OCI-LY1 (cell line): ENCODE measurements around the gene SLC6A2.

Experiments
- H2AFZ ChIP-seq: fragments of 200-600 bp; sonication (generic), shearing (Covaris generic); 2 replicates; pipeline ENCODE4 v1.6.0; 2014; ENCODE audit warnings: antibody characterized with exemption, mild to moderate bottlenecking, low read length
- H3F3A ChIP-seq: fragments of 200-600 bp; sonication (generic), shearing (Covaris generic); 2 replicates; pipeline ENCODE4 v1.6.0; 2014; ENCODE audit warnings: mild to moderate bottlenecking, antibody characterized with exemption, low read length, moderate library complexity; ENCODE audit not compliant: insufficient read depth
- H3K27ac ChIP-seq: fragments of 200-600 bp; sonication (generic); 2 replicates; pipeline ENCODE4 v1.5.1; 2014; ENCODE audit warnings: low read length, mixed run types, mild to moderate bottlenecking, low read depth; ENCODE audit not compliant: poor library complexity, severe bottlenecking
- H3K27me3 ChIP-seq: fragments of 200-600 bp; sonication (generic); 2 replicates; pipeline ENCODE4 v1.6.0; 2014; ENCODE audit warnings: antibody characterized with exemption, mild to moderate bottlenecking, low read length, moderate library complexity; ENCODE audit not compliant: insufficient read depth
- H3K36me3 ChIP-seq: fragments of 200-600 bp; sonication (generic); 2 replicates; pipeline ENCODE4 v1.6.1; 2014; ENCODE audit warnings: mild to moderate bottlenecking, antibody characterized with exemption, low read length, moderate library complexity, mixed read lengths; ENCODE audit not compliant: insufficient read depth
- H3K4me1 ChIP-seq: fragments of 200-600 bp; sonication (generic); 2 replicates; pipeline ENCODE4 v1.5.1; 2014; ENCODE audit warnings: mild to moderate bottlenecking, low read length, moderate library complexity; ENCODE audit not compliant: insufficient read depth, severe bottlenecking
- H3K4me2 ChIP-seq: fragments of 200-600 bp; sonication (generic), shearing (Covaris generic); 2 replicates; pipeline ENCODE4 v1.6.1; 2014; ENCODE audit warnings: low read length
- H3K4me3 ChIP-seq: fragments of 200-600 bp; sonication (generic); 2 replicates; pipeline ENCODE4 v1.5.1; 2014; ENCODE audit warnings: low read length, low read depth, mild to moderate bottlenecking, mixed read lengths; ENCODE audit not compliant: poor library complexity, severe bottlenecking
- H3K79me2 ChIP-seq: fragments of 200-600 bp; shearing (Covaris generic); 2 replicates; pipeline ENCODE4 v1.6.1; 2016; ENCODE audit warnings: mixed run types, low read length, mixed read lengths; ENCODE audit not compliant: insufficient read depth
- H3K9ac ChIP-seq: fragments of 200-600 bp; sonication (generic), shearing (Covaris generic); 2 replicates; pipeline ENCODE4 v1.6.1; 2014; ENCODE audit warnings: mild to moderate bottlenecking, low read length, mixed read lengths
- H3K9me2 ChIP-seq: fragments of 200-600 bp; sonication (generic), shearing (Covaris generic); 2 replicates; pipeline ENCODE4 v1.6.1; 2014; ENCODE audit warnings: low read depth, mild to moderate bottlenecking, low read length, mixed read lengths
- H3K9me3 ChIP-seq: fragments of 200-600 bp; shearing (Covaris generic); 2 replicates; pipeline ENCODE4 v1.6.1; 2014; ENCODE audit warnings: low read length, mixed read lengths
- H4K20me1 ChIP-seq: fragments of 200-600 bp; sonication (generic), shearing (Covaris generic); 2 replicates; pipeline ENCODE4 v1.6.0; 2016; ENCODE audit warnings: mild to moderate bottlenecking, low read length; ENCODE audit not compliant: insufficient read depth
- CTCF ChIP-seq: fragments of 200-600 bp; sonication (generic), shearing (Covaris generic); IDR thresholded peaks from 2 replicates; pipeline ENCODE4 v1.5.1; 2017; ENCODE audit warnings: mild to moderate bottlenecking, antibody characterized with exemption, low read length, moderate library complexity, mixed read lengths
- EZH2 ChIP-seq: fragments of 200-600 bp; sonication (generic), shearing (Covaris generic); IDR thresholded peaks from 2 replicates; pipeline ENCODE4 v1.8.0; 2017; ENCODE audit warnings: borderline replicate concordance, mixed run types, mild to moderate bottlenecking, antibody characterized with exemption, low read length, moderate library complexity, mixed read lengths

SLC6A2 gene

GRCh38 chr16:55656691-55657092, 904 bp downstream of the SLC6A2 start:
- TF ChIP-seq CTCF = no peak
- TF ChIP-seq EZH2 = no peak
- Histone ChIP-seq H3K9me2 (no peaks in the 10 kb centered on the region), H3K27me3 (no peaks in the 10 kb centered on the region), H3F3A (no peaks in the 10 kb centered on the region), H3K4me2 (no peak overlapping the region), H2AFZ (no peak overlapping the region), H3K4me3 (no peak overlapping the region), H3K36me3 (no peaks in the 10 kb centered on the region), H3K27ac (no peak overlapping the region), H3K9ac (no peak overlapping the region), H3K79me2 (no peaks in the 10 kb centered on the region), H3K9me3 (no peaks in the 10 kb centered on the region), H4K20me1 (no peaks in the 10 kb centered on the region), H3K4me1 (no peaks in the 10 kb centered on the region)

GRCh38 chr16:55657616-55658015, 1.8 kb downstream of the SLC6A2 start:
- Histone ChIP-seq H3K4me3 (no peak overlapping the region), H3K4me1 (no peaks in the 10 kb centered on the region), H2AFZ (no peak overlapping the region), H3K27ac (no peak overlapping the region), H3K9ac (no peak overlapping the region), H3K9me3 (no peaks in the 10 kb centered on the region), H4K20me1 (no peaks in the 10 kb centered on the region), H3K27me3 (no peaks in the 10 kb centered on the region), H3K79me2 (no peaks in the 10 kb centered on the region), H3K36me3 (no peaks in the 10 kb centered on the region), H3K9me2 (no peaks in the 10 kb centered on the region), H3K4me2 (no peak overlapping the region), H3F3A (no peaks in the 10 kb centered on the region)
- no peak for TF ChIP-seq CTCF
- TF ChIP-seq EZH2 = no peak

GRCh38 chr16:55658898-55659420, 3.2 kb downstream of the SLC6A2 start:
- H3K9me3 ChIP-seq = no peaks in the 10 kb centered on the region
- no peak overlapping the region for H3K4me2 ChIP-seq
- H3K27me3 ChIP-seq = no peaks in the 10 kb centered on the region
- H3K9me2 ChIP-seq = no peaks in the 10 kb centered on the region
- no peaks in the 10 kb centered on the region for H3F3A ChIP-seq
- H3K36me3 ChIP-seq = no peaks in the 10 kb centered on the region
- H4K20me1 ChIP-seq = no peaks in the 10 kb centered on the region
- H3K9ac ChIP-seq = no peak overlapping the region
- no peak overlapping the region for H3K4me3 ChIP-seq
- H3K4me1 ChIP-seq = no peaks in the 10 kb centered on the region
- no peak overlapping the region for H2AFZ ChIP-seq
- no peak overlapping the region for H3K27ac ChIP-seq
- H3K79me2 ChIP-seq = no peaks in the 10 kb centered on the region
- TF ChIP-seq CTCF (no peak), EZH2 (no peak)
